OCI-LY1 (cell line): ENCODE results near the gene RYR3.

Source experiments
- H2AFZ ChIP-seq: fragments of 200-600 bp; sonication (generic), shearing (Covaris generic); 2 replicates; pipeline ENCODE4 v1.6.0; 2014; ENCODE audit warnings: antibody characterized with exemption, mild to moderate bottlenecking, low read length
- H3F3A ChIP-seq: fragments of 200-600 bp; sonication (generic), shearing (Covaris generic); 2 replicates; pipeline ENCODE4 v1.6.0; 2014; ENCODE audit warnings: mild to moderate bottlenecking, antibody characterized with exemption, low read length, moderate library complexity; ENCODE audit not compliant: insufficient read depth
- H3K27ac ChIP-seq: fragments of 200-600 bp; sonication (generic); 2 replicates; pipeline ENCODE4 v1.5.1; 2014; ENCODE audit warnings: low read length, mixed run types, mild to moderate bottlenecking, low read depth; ENCODE audit not compliant: poor library complexity, severe bottlenecking
- H3K27me3 ChIP-seq: fragments of 200-600 bp; sonication (generic); 2 replicates; pipeline ENCODE4 v1.6.0; 2014; ENCODE audit warnings: antibody characterized with exemption, mild to moderate bottlenecking, low read length, moderate library complexity; ENCODE audit not compliant: insufficient read depth
- H3K36me3 ChIP-seq: fragments of 200-600 bp; sonication (generic); 2 replicates; pipeline ENCODE4 v1.6.1; 2014; ENCODE audit warnings: mild to moderate bottlenecking, antibody characterized with exemption, low read length, moderate library complexity, mixed read lengths; ENCODE audit not compliant: insufficient read depth
- H3K4me1 ChIP-seq: fragments of 200-600 bp; sonication (generic); 2 replicates; pipeline ENCODE4 v1.5.1; 2014; ENCODE audit warnings: mild to moderate bottlenecking, low read length, moderate library complexity; ENCODE audit not compliant: insufficient read depth, severe bottlenecking
- H3K4me2 ChIP-seq: fragments of 200-600 bp; sonication (generic), shearing (Covaris generic); 2 replicates; pipeline ENCODE4 v1.6.1; 2014; ENCODE audit warnings: low read length
- H3K4me3 ChIP-seq: fragments of 200-600 bp; sonication (generic); 2 replicates; pipeline ENCODE4 v1.5.1; 2014; ENCODE audit warnings: low read length, low read depth, mild to moderate bottlenecking, mixed read lengths; ENCODE audit not compliant: poor library complexity, severe bottlenecking
- H3K79me2 ChIP-seq: fragments of 200-600 bp; shearing (Covaris generic); 2 replicates; pipeline ENCODE4 v1.6.1; 2016; ENCODE audit warnings: mixed run types, low read length, mixed read lengths; ENCODE audit not compliant: insufficient read depth
- H3K9ac ChIP-seq: fragments of 200-600 bp; sonication (generic), shearing (Covaris generic); 2 replicates; pipeline ENCODE4 v1.6.1; 2014; ENCODE audit warnings: mild to moderate bottlenecking, low read length, mixed read lengths
- H3K9me2 ChIP-seq: fragments of 200-600 bp; sonication (generic), shearing (Covaris generic); 2 replicates; pipeline ENCODE4 v1.6.1; 2014; ENCODE audit warnings: low read depth, mild to moderate bottlenecking, low read length, mixed read lengths
- H3K9me3 ChIP-seq: fragments of 200-600 bp; shearing (Covaris generic); 2 replicates; pipeline ENCODE4 v1.6.1; 2014; ENCODE audit warnings: low read length, mixed read lengths
- H4K20me1 ChIP-seq: fragments of 200-600 bp; sonication (generic), shearing (Covaris generic); 2 replicates; pipeline ENCODE4 v1.6.0; 2016; ENCODE audit warnings: mild to moderate bottlenecking, low read length; ENCODE audit not compliant: insufficient read depth
- EZH2 ChIP-seq: fragments of 200-600 bp; sonication (generic), shearing (Covaris generic); IDR thresholded peaks from 2 replicates; pipeline ENCODE4 v1.8.0; 2017; ENCODE audit warnings: borderline replicate concordance, mixed run types, mild to moderate bottlenecking, antibody characterized with exemption, low read length, moderate library complexity, mixed read lengths
- TF ChIP-seq, protein P1 (sequence below): fragments of 200-600 bp; sonication (generic), shearing (Covaris generic); IDR thresholded peaks from 2 replicates; pipeline ENCODE4 v1.5.1; 2017; ENCODE audit warnings: mild to moderate bottlenecking, antibody characterized with exemption, low read length, moderate library complexity, mixed read lengths

Gene RYR3

DNA sequence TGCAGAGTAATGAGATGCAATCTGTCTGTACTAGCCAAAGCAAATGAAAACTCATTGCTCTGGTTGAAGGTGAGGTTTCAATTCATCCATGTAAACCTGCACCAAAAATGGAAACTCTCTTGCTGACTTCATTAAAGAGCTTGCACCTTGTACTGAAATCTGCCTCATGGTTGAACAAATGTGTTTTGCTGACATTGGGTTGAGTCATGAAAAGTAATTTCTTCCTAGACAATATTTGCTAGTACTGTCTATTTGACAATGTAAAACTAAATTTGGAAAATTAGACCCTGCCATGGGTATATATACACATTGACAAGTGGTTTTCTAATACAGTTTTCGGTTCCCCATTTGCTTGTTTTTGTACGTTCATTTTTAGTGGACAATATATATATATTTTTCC lies 33.3 kb downstream of the RYR3 start:
- no peaks in the 10 kb centered on the region for H3K9me2 ChIP-seq
- H4K20me1 ChIP-seq = no peaks in the 10 kb centered on the region
- TF ChIP-seq, protein P1, sequence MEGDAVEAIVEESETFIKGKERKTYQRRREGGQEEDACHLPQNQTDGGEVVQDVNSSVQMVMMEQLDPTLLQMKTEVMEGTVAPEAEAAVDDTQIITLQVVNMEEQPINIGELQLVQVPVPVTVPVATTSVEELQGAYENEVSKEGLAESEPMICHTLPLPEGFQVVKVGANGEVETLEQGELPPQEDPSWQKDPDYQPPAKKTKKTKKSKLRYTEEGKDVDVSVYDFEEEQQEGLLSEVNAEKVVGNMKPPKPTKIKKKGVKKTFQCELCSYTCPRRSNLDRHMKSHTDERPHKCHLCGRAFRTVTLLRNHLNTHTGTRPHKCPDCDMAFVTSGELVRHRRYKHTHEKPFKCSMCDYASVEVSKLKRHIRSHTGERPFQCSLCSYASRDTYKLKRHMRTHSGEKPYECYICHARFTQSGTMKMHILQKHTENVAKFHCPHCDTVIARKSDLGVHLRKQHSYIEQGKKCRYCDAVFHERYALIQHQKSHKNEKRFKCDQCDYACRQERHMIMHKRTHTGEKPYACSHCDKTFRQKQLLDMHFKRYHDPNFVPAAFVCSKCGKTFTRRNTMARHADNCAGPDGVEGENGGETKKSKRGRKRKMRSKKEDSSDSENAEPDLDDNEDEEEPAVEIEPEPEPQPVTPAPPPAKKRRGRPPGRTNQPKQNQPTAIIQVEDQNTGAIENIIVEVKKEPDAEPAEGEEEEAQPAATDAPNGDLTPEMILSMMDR = no peak
- TF ChIP-seq EZH2 = no peak
- H3K4me3 ChIP-seq = no peak overlapping the region
- H3K27ac ChIP-seq = no peak overlapping the region
- H3K36me3 ChIP-seq = no peaks in the 10 kb centered on the region
- H3K9me3 ChIP-seq = no peaks in the 10 kb centered on the region
- H3K79me2 ChIP-seq = no peaks in the 10 kb centered on the region
- no peak overlapping the region for H3K4me2 ChIP-seq
- no peak overlapping the region for H3K9ac ChIP-seq
- H3K27me3 ChIP-seq = no peaks in the 10 kb centered on the region
- H3F3A ChIP-seq = no peaks in the 10 kb centered on the region
- H3K4me1 ChIP-seq = no peaks in the 10 kb centered on the region
- no peak overlapping the region for H2AFZ ChIP-seq

- Histone ChIP-seq H3K36me3 (no peaks in the 10 kb centered on the region), H3K9me3 (no peaks in the 10 kb centered on the region), H3K4me1 (no peaks in the 10 kb centered on the region), H3F3A (no peaks in the 10 kb centered on the region), H2AFZ (no peak overlapping the region), H3K27ac (no peak overlapping the region), H3K9ac (no peak overlapping the region), H3K79me2 (no peaks in the 10 kb centered on the region), H3K27me3 (no peaks in the 10 kb centered on the region), H3K4me2 (no peak overlapping the region), H3K9me2 (no peaks in the 10 kb centered on the region), H4K20me1 (no peaks in the 10 kb centered on the region), H3K4me3 (no peak overlapping the region)
- no peak for TF ChIP-seq EZH2
- TF ChIP-seq, protein P1 = no peak
Observed at GRCh38 chr15:33344530-33344929, 33.8 kb downstream of the RYR3 start.

- H3K79me2 ChIP-seq = no peaks in the 10 kb centered on the region
- no peaks in the 10 kb centered on the region for H3K27me3 ChIP-seq
- TF ChIP-seq EZH2 = no peak
- TF ChIP-seq, protein P1 = no peak
- H3K36me3 ChIP-seq = no peaks in the 10 kb centered on the region
- H3F3A ChIP-seq = no peaks in the 10 kb centered on the region
- H3K27ac ChIP-seq = no peak overlapping the region
- no peaks in the 10 kb centered on the region for H3K4me1 ChIP-seq
- no peak overlapping the region for H3K4me3 ChIP-seq
- no peak overlapping the region for H2AFZ ChIP-seq
- no peaks in the 10 kb centered on the region for H3K9me2 ChIP-seq
- no peak overlapping the region for H3K9ac ChIP-seq
- no peaks in the 10 kb centered on the region for H3K9me3 ChIP-seq
- H3K4me2 ChIP-seq = no peak overlapping the region
- H4K20me1 ChIP-seq = no peaks in the 10 kb centered on the region
Observed at GRCh38 chr15:33354411-33354810, 43.6 kb downstream of the RYR3 start.
